ENCODE results near the gene RNF40. TPM values are rescaled to one million over a fixed set of nuclear protein-coding genes. Genes with fewer than 3 reads are reported as not detected.

The RNF40 gene
- polyA plus RNA-seq, 1 donor from 2014 or later: 85.2 TPM

DNA sequence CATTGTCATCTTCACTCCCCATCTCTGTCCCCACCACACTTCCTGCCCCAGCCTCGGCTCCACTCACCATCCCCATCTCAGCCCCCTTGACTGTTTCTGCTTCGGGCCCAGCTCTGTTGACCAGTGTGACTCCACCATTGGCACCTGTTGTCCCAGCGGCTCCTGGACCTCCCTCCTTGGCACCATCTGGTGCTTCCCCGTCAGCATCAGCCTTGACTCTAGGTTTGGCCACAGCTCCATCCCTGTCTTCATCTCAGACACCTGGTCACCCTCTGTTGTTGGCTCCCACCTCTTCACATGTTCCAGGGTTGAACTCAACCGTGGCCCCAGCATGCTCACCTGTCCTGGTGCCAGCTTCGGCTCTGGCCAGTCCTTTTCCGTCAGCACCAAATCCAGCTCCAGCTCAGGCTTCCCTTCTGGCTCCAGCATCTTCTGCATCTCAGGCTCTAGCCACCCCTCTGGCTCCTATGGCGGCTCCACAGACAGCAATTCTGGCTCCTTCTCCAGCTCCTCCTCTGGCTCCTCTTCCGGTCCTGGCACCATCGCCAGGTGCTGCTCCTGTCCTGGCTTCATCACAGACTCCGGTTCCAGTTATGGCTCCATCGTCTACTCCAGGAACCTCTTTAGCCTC lies 38.3 kb upstream of the RNF40 start:
- no peak for TF ChIP-seq POLR2AphosphoS5 (IDR thresholded peaks at IDR 0.05)
- TF ChIP-seq EP300 (conservative IDR thresholded peaks at IDR 0.05; ENCODE audit: poor library complexity, severe bottlenecking): no peak
- no peak for TF ChIP-seq SMC3 (conservative IDR thresholded peaks at IDR 0.05; ENCODE audit: poor library complexity)
- no peak for TF ChIP-seq MXI1 (conservative IDR thresholded peaks at IDR 0.05; ENCODE audit: poor library complexity, severe bottlenecking)
- TF ChIP-seq, protein P1, sequence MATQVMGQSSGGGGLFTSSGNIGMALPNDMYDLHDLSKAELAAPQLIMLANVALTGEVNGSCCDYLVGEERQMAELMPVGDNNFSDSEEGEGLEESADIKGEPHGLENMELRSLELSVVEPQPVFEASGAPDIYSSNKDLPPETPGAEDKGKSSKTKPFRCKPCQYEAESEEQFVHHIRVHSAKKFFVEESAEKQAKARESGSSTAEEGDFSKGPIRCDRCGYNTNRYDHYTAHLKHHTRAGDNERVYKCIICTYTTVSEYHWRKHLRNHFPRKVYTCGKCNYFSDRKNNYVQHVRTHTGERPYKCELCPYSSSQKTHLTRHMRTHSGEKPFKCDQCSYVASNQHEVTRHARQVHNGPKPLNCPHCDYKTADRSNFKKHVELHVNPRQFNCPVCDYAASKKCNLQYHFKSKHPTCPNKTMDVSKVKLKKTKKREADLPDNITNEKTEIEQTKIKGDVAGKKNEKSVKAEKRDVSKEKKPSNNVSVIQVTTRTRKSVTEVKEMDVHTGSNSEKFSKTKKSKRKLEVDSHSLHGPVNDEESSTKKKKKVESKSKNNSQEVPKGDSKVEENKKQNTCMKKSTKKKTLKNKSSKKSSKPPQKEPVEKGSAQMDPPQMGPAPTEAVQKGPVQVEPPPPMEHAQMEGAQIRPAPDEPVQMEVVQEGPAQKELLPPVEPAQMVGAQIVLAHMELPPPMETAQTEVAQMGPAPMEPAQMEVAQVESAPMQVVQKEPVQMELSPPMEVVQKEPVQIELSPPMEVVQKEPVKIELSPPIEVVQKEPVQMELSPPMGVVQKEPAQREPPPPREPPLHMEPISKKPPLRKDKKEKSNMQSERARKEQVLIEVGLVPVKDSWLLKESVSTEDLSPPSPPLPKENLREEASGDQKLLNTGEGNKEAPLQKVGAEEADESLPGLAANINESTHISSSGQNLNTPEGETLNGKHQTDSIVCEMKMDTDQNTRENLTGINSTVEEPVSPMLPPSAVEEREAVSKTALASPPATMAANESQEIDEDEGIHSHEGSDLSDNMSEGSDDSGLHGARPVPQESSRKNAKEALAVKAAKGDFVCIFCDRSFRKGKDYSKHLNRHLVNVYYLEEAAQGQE (IDR thresholded peaks at IDR 0.05; ENCODE audit: borderline replicate concordance): no peak
- no peak for TF ChIP-seq RAD21 (conservative IDR thresholded peaks at IDR 0.05)
- TF ChIP-seq TAF1 (IDR thresholded peaks at IDR 0.05; ENCODE audit: low read depth): no peak
- TF ChIP-seq EZH2 (IDR thresholded peaks at IDR 0.05; ENCODE audit: borderline replicate concordance, insufficient read depth, low read length, poor library complexity, severe bottlenecking): no peak
- TF ChIP-seq, protein P2, sequence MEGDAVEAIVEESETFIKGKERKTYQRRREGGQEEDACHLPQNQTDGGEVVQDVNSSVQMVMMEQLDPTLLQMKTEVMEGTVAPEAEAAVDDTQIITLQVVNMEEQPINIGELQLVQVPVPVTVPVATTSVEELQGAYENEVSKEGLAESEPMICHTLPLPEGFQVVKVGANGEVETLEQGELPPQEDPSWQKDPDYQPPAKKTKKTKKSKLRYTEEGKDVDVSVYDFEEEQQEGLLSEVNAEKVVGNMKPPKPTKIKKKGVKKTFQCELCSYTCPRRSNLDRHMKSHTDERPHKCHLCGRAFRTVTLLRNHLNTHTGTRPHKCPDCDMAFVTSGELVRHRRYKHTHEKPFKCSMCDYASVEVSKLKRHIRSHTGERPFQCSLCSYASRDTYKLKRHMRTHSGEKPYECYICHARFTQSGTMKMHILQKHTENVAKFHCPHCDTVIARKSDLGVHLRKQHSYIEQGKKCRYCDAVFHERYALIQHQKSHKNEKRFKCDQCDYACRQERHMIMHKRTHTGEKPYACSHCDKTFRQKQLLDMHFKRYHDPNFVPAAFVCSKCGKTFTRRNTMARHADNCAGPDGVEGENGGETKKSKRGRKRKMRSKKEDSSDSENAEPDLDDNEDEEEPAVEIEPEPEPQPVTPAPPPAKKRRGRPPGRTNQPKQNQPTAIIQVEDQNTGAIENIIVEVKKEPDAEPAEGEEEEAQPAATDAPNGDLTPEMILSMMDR (IDR thresholded peaks at IDR 0.05; ENCODE audit: poor library complexity, severe bottlenecking): no peak
- Histone ChIP-seq H3K27ac (ENCODE audit: low read length) (no peak overlapping the region), H3K36me3 (ENCODE audit: insufficient read depth, low read length) (no peaks in the 10 kb centered on the region)

DNA sequence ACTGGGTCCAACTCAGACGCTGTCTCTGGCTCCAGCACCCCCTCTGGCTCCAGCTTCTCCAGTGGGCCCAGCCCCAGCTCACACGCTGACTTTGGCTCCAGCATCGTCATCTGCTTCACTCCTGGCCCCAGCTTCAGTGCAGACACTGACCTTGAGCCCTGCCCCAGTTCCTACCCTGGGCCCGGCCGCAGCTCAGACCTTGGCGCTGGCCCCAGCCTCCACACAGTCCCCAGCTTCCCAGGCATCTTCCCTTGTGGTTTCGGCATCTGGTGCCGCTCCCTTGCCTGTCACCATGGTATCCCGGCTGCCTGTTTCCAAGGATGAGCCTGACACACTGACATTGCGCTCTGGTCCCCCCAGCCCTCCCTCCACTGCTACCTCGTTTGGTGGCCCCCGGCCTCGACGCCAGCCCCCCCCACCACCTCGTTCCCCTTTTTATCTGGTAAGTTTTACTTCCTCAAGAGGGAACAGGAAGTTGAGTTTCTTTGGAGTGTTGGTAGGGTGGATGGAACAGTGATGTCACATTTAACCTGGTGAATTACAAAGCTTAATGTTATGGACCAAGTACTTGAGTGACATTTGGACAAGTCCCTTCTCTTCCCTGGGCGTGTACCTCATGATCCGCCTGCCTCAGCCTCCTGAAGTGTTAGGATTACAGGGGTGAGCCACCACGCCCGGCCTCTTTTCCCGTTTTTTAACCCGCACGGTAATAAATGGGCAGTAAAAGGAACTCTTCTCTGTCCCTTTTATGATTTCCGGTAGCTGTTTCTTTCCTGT lies 37.3 kb upstream of the RNF40 start:
- no peaks in the 10 kb centered on the region for H3F3A ChIP-seq (ENCODE audit: insufficient read depth, low read length, poor library complexity, severe bottlenecking)
- no peak overlapping the region for H3K9ac ChIP-seq (ENCODE audit: low read length)
- H3K27ac ChIP-seq (ENCODE audit: low read length): no peak overlapping the region
- no peaks in the 10 kb centered on the region for H3K9me2 ChIP-seq (ENCODE audit: insufficient read depth, low read length)
- no peaks in the 10 kb centered on the region for H3K27me3 ChIP-seq (ENCODE audit: insufficient read depth, low read depth, low read length)
- no peak overlapping the region for H2AFZ ChIP-seq (ENCODE audit: low read depth, low read length)
- no peaks in the 10 kb centered on the region for H3K79me2 ChIP-seq (replicated peaks; ENCODE audit: insufficient read depth, low read length)
- H3K4me3 ChIP-seq (ENCODE audit: low read length): no peak overlapping the region
- no peak overlapping the region for H3K4me2 ChIP-seq (ENCODE audit: low read length)
- TF ChIP-seq POLR2AphosphoS5 (IDR thresholded peaks at IDR 0.05): no peak
- H3K36me3 ChIP-seq (ENCODE audit: insufficient read depth, low read length): peaks cover 4% of the 10 kb centered on the region
- H4K20me1 ChIP-seq (ENCODE audit: insufficient read depth): no peaks in the 10 kb centered on the region
- no peaks in the 10 kb centered on the region for H3K9me3 ChIP-seq (ENCODE audit: low read length)

More for the DNA sequence above, 38.3 kb upstream of the RNF40 start:
- Histone ChIP-seq H3K9ac (ENCODE audit: low read length) (no peak overlapping the region), H2AFZ (ENCODE audit: low read depth, low read length) (no peak overlapping the region), H3K4me2 (ENCODE audit: low read length) (no peak overlapping the region), H3K79me2 (replicated peaks; ENCODE audit: insufficient read depth, low read length) (no peaks in the 10 kb centered on the region), H4K20me1 (ENCODE audit: insufficient read depth) (no peaks in the 10 kb centered on the region), H3K27me3 (ENCODE audit: insufficient read depth, low read depth, low read length) (no peaks in the 10 kb centered on the region), H3F3A (ENCODE audit: insufficient read depth, low read length, poor library complexity, severe bottlenecking) (no peaks in the 10 kb centered on the region), H3K9me3 (ENCODE audit: low read length) (no peaks in the 10 kb centered on the region), H3K4me3 (ENCODE audit: low read length) (no peak overlapping the region), H3K9me2 (ENCODE audit: insufficient read depth, low read length) (no peaks in the 10 kb centered on the region)
